Caki2 (cell line): Measurements from ENCODE around the gene SBSN. TPM values are rescaled to one million over a fixed set of nuclear protein-coding genes. Genes with fewer than 3 reads are reported as not detected.

Experiments
- DNase-seq: peaks from one replicate; pipeline ENCODE4 v3.0.0-alpha.2; 2015; ENCODE audit warnings: low read depth
- in situ Hi-C: cut with HindIII; loops from 2 replicates; pipeline ENCODE4 v1.10.0; 2016; ENCODE audit warnings: low sequenced_read_pairs, low pct_unique_long_range_greater_than_20kb, mixed read lengths
- total RNA-seq: library from RNA; depleted of rRNA; stranded (reverse); fragments of >200 nt; shearing (Covaris generic); gene quantifications from 2 replicates; pipeline ENCODE4 v1.2.3, GENCODE V29; 2014; ENCODE audit warnings: low replicate concordance

Gene SBSN
- total RNA-seq, 1 experiment from 2014 or later: not detected

DNA sequence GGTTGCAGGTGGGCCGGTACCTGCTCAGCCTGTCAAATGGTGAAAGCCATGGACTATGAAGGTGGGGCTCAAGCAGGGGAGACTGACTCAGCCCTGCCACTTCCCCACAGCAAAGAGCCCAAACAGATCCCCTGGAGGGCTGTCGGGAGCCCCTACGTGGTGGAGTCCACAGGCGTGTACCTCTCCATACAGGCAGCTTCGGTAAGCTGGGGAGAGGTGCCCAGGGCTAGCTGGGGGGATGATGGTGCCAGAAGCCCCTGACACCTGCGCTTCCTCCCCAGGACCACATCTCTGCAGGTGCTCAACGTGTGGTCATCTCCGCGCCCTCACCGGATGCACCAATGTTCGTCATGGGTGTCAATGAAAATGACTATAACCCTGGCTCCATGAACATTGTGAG lies 14.1 kb upstream of the SBSN start:
- in situ Hi-C loops: no loop called here
- no peak for DNase-seq

GRCh38 chr19:35540356-35540927 lies 12.3 kb upstream of the SBSN start:
- DNase-seq: no peak
- in situ Hi-C loops: no loop called here

DNA sequence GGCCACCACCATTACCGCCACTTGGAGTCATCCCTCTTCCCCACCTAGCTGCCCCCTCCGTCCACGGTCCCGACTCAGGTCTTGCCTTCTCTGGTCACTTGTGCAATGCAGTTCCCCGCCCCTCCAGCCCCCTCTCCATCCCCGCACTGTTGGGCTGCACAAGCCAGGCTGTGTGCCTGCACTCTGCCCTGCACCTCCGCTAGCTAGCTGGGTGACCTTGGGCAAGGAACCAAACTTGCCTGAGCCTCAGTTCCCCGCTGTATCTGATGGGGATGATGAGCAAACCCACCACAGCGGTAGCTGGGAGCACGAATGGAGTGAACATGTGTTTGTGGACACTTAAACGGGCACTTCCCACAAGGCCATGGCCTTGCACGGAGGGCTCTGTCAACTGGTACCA lies 11.7 kb upstream of the SBSN start:
- DNase-seq: no peak
- in situ Hi-C loops: no loop called here

DNA sequence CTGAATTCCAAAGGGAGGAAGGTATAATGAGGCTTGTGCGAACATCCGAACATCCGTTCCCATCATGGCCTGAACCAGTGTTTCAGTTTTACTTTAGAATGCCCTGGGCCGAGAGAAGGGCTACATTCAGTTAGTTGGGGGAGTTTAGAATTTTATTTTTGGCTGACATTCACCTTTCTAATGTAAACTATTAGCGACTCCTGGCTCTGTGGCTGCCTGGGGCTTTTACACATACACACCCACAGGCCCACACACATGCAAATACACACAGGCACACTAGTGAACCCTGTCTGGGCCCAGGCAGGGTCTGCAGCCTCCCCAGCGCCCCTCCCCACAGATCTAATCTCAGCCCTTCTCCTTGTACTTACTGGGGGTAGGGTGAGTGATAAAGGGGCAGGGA lies 11.2 kb upstream of the SBSN start:
- no peak for DNase-seq
- in situ Hi-C loops: no loop called here

- DNase-seq: no peak
- in situ Hi-C loops: no loop called here
Measured at GRCh38 chr19:35534803-35535480, 6.8 kb upstream of the SBSN start.

GRCh38 chr19:35533822-35534392 lies 5.8 kb upstream of the SBSN start:
- DNase-seq: no peak

DNA sequence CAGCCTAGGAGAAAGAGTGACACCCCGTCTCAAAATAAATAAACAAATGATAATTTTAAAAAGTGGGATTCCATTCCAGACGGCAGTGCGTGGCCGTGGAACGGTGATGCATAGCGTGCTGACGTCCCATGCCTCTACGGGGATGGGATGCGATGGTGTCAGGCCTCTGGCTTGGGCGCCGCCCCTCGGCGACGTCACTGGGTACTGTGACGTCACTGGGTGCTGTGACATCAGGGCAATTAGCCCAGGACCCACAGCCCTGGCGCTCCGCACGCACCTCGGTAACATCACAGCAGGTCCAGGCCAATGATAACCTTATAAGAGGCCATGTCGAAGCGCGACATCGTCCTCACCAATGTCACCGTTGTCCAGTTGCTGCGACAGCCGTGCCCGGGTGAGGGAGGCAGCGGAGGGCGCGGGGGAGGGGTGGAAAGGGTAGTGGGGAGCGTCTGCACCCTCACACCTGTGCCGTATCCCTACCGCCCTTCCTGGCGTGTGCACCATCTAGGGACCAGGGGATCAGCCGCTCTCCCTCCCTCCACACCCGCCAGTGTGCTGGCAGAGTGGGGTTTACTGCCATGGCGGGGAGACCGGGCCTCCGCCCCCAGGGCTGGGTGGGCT lies 5.2 kb upstream of the SBSN start, which contains the start of gene GAPDHS:
GAPDHS (plus strand) TSS at position 256 of the 621 bp plus-strand sequence; CDS start at position 328, 72 bp downstream.
- in situ Hi-C loops: no loop called here
- DNase-seq: no peak

More at GRCh38 chr19:35533822-35534392, 5.8 kb upstream of the SBSN start:
- in situ Hi-C loops: no loop called here

DNA sequence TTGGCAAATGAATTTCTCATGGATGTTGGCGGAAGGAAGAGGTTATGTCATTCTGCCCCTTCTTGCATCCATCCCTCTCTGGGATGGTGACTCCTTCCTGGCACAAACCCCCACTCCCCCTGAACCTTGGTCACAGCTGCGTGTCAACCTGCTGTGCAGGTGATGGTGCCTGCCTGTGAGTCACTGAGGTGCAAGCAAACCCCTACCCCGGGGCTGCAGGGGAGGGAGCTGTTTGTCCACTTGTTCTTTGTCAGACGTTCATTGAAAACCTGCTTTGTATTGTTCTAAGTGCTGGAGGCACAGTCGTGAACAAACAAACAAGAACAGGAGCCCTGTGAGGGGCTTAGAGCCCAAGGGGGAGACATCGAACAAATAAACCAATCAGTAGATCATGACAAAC lies 3.2 kb upstream of the SBSN start:
- DNase-seq: no peak
- in situ Hi-C loops: no loop called here

GRCh38 chr19:35529241-35530218 lies 1.4 kb upstream of the SBSN start:
- no peak for DNase-seq
- in situ Hi-C loops: no loop called here

DNA sequence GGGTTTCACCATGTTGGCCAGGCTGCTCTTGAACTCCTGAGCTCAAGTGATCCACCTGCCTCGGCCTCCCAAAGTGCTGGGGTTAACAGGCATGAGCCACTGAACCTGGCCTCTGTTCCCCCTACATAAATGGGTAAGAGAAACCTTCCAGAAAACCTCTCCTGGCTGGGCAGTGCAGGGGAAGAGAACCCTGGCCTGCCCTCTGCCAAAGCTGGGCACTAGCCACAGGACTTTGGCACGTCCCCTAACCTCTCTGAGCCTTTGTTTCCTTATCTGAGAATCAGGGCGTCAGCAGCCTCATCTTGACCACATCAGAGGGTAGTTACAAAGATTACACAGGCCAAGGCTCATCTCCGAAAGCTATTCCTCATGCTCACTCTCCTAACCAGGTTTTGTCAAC lies 2.2 kb downstream of the SBSN start:
- in situ Hi-C loops: no loop called here
- no peak for DNase-seq

GRCh38 chr19:35524181-35524837 lies 3.8 kb downstream of the SBSN start:
- in situ Hi-C loops: no loop called here
- no peak for DNase-seq

GRCh38 chr19:35522745-35523327 lies 5.3 kb downstream of the SBSN start:
- in situ Hi-C loops: no loop called here
- DNase-seq: no peak

GRCh38 chr19:35521124-35521743 lies 6.9 kb downstream of the SBSN start:
- DNase-seq: no peak
- in situ Hi-C loops: no loop called here

DNA sequence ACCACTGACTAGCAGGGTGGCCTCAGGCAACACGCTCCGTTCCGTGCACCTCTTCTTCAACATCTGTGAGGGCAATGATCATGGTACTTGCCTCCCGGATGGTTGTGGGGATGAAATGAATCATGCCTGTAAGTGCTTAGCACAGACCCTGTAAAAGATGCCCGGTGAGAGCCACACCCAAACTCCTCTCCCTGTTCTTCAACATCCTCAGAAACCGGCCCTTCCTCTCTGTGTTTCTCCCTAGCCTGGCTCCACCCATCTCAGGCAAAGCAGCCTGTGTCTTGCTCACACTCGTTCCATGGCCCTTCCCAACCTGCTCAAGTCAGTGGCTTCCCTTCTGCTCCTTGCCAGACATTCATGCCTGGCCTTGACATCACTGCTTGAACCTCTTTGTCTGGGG lies 8.8 kb downstream of the SBSN start:
- DNase-seq: no peak
- in situ Hi-C loops: no loop called here

GRCh38 chr19:35518313-35518712 lies 9.8 kb downstream of the SBSN start:
- DNase-seq: no peak
- in situ Hi-C loops: no loop called here

DNA sequence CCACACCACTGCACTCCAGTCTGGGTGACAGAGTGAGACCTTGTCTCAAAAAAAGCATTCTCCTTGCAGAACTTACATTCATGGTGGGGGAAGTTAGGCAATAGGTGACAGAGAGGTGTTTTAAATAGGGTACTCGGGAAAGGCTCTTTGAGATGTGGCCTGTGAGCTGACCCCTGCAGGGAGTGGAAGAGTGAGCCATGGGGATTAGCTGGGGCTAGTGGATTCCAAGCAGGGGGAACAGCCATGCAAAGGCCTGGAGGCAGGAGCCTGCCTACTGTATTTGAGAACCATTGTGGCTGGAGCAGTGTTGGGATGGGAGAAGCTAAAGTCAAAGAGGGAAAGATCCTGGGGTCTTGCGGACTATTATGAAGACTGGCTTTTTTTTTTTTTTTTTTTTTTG lies 10.8 kb downstream of the SBSN start:
- in situ Hi-C loops: no loop called here

GRCh38 chr19:35516310-35516709 lies 11.8 kb downstream of the SBSN start:
- in situ Hi-C loops: no loop called here
- DNase-seq: no peak

More for the DNA sequence above, 10.8 kb downstream of the SBSN start:
- DNase-seq: no peak
